Dedifferentiated amniotic fluid mesenchymal stem cell (primary cell): ENCODE data around the gene PRKCH.

Experiments
- DNase-seq: peaks from one replicate; pipeline ENCODE4 v3.0.0-alpha.2; 2016; ENCODE audit errors: extremely low spot score

Gene PRKCH

DNA sequence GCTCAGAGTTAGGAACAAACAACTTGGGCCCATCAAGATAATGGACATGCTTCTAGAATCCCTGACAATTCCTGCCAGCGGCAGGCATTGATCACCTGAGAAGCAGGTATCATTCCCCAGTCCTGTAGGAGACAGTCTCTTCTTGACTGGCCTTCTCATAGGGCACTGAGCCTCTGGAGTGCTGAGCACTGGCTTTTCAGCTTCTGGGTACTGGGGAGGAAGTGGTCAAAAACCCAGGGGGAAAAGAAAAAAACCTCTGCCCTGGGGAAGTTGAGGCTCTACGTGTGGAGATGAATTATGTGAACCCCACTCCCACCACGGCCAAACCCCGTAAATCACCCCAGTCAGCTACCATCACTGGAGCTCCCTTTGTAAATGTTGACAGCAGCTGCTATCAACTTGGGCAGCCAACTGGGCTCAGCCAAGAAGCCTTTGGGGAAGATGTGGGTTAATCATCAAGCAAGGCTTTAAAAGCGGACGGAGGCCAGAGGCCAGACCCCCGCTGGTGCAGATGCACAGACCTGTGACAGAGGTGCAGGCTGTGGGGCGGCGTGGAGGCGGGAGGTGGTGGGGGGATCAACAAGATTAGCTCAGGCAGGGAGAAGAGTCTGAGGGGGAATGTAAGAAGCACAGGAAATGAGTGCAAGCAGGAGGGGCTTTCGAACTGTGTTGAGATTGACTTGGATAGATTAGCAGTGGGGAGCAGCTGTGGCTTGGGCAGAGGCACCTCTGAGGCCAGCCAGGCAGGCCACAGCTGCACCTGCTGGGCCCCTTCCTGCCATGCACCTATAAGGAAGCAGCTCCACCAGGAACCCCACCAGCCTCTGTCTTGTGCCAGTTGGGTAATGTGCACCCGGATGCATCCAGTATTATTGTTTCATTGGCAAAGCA lies 268.6 kb downstream of the PRKCH start:
- DNase-seq: no peak

DNA sequence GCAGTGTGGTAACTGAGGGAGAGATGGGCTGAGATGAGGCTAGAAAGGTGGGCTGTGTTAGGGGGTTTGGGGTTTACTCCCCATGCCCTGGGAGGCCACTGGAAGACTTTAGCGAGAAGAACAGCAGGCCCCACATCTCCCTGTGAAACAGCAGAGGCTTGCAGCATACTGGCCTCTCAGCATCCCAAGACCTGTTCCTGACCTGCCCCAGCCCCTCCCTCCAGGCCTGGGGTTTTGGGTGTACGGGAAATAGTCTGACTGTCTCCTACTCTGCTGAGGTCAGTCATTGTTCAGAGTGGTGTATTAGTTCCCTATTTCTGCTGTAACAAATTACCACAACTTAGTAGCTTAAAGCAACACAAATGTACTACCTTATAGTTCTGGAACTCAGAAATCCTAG lies 270.5 kb downstream of the PRKCH start:
- DNase-seq: no peak

GRCh38 chr14:61593330-61593729 lies 272.0 kb downstream of the PRKCH start:
- DNase-seq: no peak

DNA sequence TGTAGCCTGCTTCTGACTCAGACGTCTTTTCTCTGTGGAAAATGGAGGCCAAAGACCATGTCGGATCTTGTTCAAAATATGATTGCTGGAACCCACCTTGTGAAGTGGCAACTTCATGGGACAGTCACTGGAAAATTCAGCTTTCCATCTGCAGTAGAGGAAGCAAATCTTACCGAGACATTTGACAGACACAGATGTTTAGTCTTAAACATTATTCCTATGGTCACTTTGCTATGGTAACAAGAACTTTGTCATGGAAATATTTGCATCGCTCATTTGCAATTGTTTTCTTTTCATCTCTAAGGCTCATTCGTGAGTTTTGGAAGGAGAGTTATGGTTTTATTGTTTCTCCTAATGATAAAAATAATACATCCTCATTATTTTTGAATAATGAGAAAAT lies 275.6 kb downstream of the PRKCH start:
- no peak for DNase-seq

GRCh38 chr14:61598980-61599379 lies 277.6 kb downstream of the PRKCH start:
- DNase-seq: no peak

DNA sequence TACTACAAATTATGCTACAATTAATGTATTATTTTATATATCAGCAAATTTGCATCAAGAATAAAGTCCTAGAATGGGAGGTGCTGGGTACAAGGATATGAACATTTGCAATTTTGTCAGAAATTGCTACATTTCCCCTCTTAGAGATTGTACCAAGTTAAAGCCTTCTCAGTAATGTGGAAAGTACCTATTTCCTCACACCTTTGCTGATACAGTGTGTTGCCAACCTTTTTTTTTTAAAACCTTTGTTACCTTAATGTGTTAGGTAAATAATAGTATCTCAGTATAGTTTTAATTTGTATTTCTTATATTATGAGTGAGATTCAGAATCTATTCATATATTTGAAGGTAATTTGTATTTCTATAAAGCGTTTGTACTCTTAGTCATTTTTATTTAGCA lies 278.6 kb downstream of the PRKCH start:
- no peak for DNase-seq
